Left ventricle myocardium superior (tissue), 1 donor: ENCODE results near the gene MCC. TPM values are rescaled to one million over a fixed set of nuclear protein-coding genes. Genes with fewer than 3 reads are reported as not detected.

ENCODE experiments used
- ATAC-seq: fragments of 200-7000 bp; cut with Tn5 transposase; one replicate; pipeline ENCODE4 v1.9.1; 2020; ENCODE audit warnings: mild to moderate bottlenecking, moderate library complexity
- DNase-seq: peaks from one replicate; pipeline ENCODE4 v3.0.0-alpha.2; 2020
- intact Hi-C: fragments of 100-400 bp; cut with micrococcal nuclease; formaldehyde crosslinking; loops from one replicate; pipeline ENCODE4 v1.11.0; 2022
- total RNA-seq: library from RNA; stranded (reverse); fragmentation: NEBNext Ultra II Directional; extraction: Animal tissue kit (Norgen Biotek cat#: 25700); gene quantifications from one replicate; pipeline ENCODE4 v1.2.1, GENCODE V29; 2021
- donor health status: DM: no; HTN: yes; CAD: no; lungs with severe emphysema.

MCC gene
- total RNA-seq, 1 donor from 2014 or later, result 27.1 TPM

GRCh38 chr5:113047733-113048652 lies 440.3 kb downstream of the MCC start:
- intact Hi-C loops, result no loop called here
- no peak for ATAC-seq
- DNase-seq, result no peak

- DNase-seq, result no peak
- ATAC-seq, result no peak
- intact Hi-C loops, result no loop called here
These were observed 441.0 kb downstream of the MCC start for GRCh38 chr5:113047234-113047633.

- intact Hi-C loops, result no loop called here
- ATAC-seq, result peak; percentile 11
- DNase-seq, result no peak
These were observed 443.3 kb downstream of the MCC start for GRCh38 chr5:113044776-113045465.

- peak; percentile 83 for DNase-seq
- intact Hi-C loops, result no loop called here
- peak; percentile 97 for ATAC-seq
These were observed 444.7 kb downstream of the MCC start for GRCh38 chr5:113043491-113043931.

GRCh38 chr5:113042491-113043243 lies 445.6 kb downstream of the MCC start:
- intact Hi-C loops, result no loop called here
- DNase-seq (no peak), ATAC-seq (no peak)

GRCh38 chr5:113040672-113041260 lies 447.5 kb downstream of the MCC start:
- DNase-seq, result no peak
- ATAC-seq, result no peak
- intact Hi-C loops, result no loop called here

- ATAC-seq (no peak), DNase-seq (no peak)
- intact Hi-C loops, result no loop called here
These were observed 448.3 kb downstream of the MCC start for GRCh38 chr5:113039934-113040285.

- intact Hi-C loops, result no loop called here
- ATAC-seq (no peak), DNase-seq (no peak)
These were observed 448.9 kb downstream of the MCC start for GRCh38 chr5:113039229-113039933.

GRCh38 chr5:113038714-113039113 lies 449.5 kb downstream of the MCC start:
- DNase-seq, result no peak
- intact Hi-C loops, result no loop called here
- no peak for ATAC-seq

GRCh38 chr5:113038136-113038535 lies 450.1 kb downstream of the MCC start:
- intact Hi-C loops, result no loop called here
- DNase-seq, result no peak
- ATAC-seq, result no peak

- intact Hi-C loops, result no loop called here
- ATAC-seq (no peak), DNase-seq (no peak)
These were observed 451.4 kb downstream of the MCC start for GRCh38 chr5:113036826-113037225.

GRCh38 chr5:113036321-113036720 lies 451.9 kb downstream of the MCC start:
- intact Hi-C loops, result no loop called here
- DNase-seq, result no peak
- ATAC-seq, result no peak

- intact Hi-C loops, result no loop called here
- DNase-seq (no peak), ATAC-seq (no peak)
These were observed 453.2 kb downstream of the MCC start for GRCh38 chr5:113035096-113035495.

GRCh38 chr5:113034182-113034773 lies 454.0 kb downstream of the MCC start:
- DNase-seq (no peak), ATAC-seq (peak; percentile 70)
- intact Hi-C loops, result no loop called here

GRCh38 chr5:113031557-113031956 lies 456.7 kb downstream of the MCC start:
- intact Hi-C loops, result no loop called here
- ATAC-seq (no peak), DNase-seq (no peak)

- intact Hi-C loops, result no loop called here
- DNase-seq (no peak), ATAC-seq (no peak)
These were observed 457.1 kb downstream of the MCC start for GRCh38 chr5:113031104-113031503.

GRCh38 chr5:113029614-113030013 lies 458.6 kb downstream of the MCC start:
- peak; percentile 43 for ATAC-seq
- intact Hi-C loops, result no loop called here
- no peak for DNase-seq

- no peak for DNase-seq
- no peak for ATAC-seq
- intact Hi-C loops, result no loop called here
These were observed 460.8 kb downstream of the MCC start for GRCh38 chr5:113027431-113027830.

- DNase-seq (no peak), ATAC-seq (no peak)
These were observed 461.2 kb downstream of the MCC start for GRCh38 chr5:113027015-113027414.

More at GRCh38 chr5:113027015-113027414, 461.2 kb downstream of the MCC start:
- intact Hi-C loops, result no loop called here
